ENCODE measurements around the gene OOEP. TPM values are rescaled to one million over a fixed set of nuclear protein-coding genes. Genes with fewer than 3 reads are reported as not detected.

OOEP gene
- total RNA-seq, 2 experiments from 2014 or later, result 0.52 to 0.87 TPM

DNA sequence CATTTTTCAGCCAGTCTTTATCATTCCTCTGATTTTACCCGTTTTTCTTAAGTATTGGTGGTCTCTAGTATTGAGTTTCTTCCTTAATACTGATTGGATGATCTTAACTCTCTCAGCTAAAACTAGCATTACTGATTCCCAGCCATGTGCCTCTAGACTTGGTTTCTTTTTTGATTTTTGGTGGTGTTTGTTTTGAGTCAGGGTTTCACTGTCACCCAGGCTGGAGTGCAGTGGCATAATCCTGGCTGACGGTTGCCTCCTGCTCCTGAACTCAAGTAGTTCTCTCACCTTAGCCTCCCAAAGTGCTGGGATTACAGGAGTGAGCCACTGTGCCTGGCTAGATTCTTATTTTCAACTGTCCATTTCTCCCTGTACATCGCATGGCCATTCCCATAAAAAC lies 40.5 kb downstream of the OOEP start:
- Mint-ChIP-seq H3K27me3 (ENCODE audit: low read depth) (peaks cover 19% of the 10 kb centered on the region), H3K36me3 (ENCODE audit: low read depth) (no peaks in the 10 kb centered on the region), H3K4me1 (ENCODE audit: low read depth) (no peaks in the 10 kb centered on the region), H3K9me3 (ENCODE audit: insufficient read depth) (no peaks in the 10 kb centered on the region), H3K4me3 (no peak overlapping the region), H3K27ac (no peak overlapping the region)
- ChIA-PET POLR2A (no interaction called here), CTCF (interaction anchor here (0.7 to 4.0 kb wide), 5 partner anchors 43 to 917 kb away, joined by 3 to 51 read pairs (median 6); no protein-coding TSS in a partner anchor)
- ATAC-seq (no peak), DNase-seq (no peak)

- no peak for ATAC-seq
- Mint-ChIP-seq H3K4me1 (ENCODE audit: low read depth) (no peaks in the 10 kb centered on the region), H3K36me3 (ENCODE audit: low read depth) (no peaks in the 10 kb centered on the region), H3K27me3 (ENCODE audit: low read depth) (peaks cover 19% of the 10 kb centered on the region), H3K4me3 (no peak overlapping the region), H3K9me3 (ENCODE audit: insufficient read depth) (no peaks in the 10 kb centered on the region), H3K27ac (no peak overlapping the region)
- DNase-seq, result no peak
- POLR2A ChIA-PET, result no interaction called here
- CTCF ChIA-PET, result interaction anchor here (1.2 to 4.0 kb wide), 4 partner anchors 42 to 917 kb away, joined by 4 to 51 read pairs (median 12); no protein-coding TSS in a partner anchor
Observed at GRCh38 chr6:73328790-73329189, 40.9 kb downstream of the OOEP start.

DNA sequence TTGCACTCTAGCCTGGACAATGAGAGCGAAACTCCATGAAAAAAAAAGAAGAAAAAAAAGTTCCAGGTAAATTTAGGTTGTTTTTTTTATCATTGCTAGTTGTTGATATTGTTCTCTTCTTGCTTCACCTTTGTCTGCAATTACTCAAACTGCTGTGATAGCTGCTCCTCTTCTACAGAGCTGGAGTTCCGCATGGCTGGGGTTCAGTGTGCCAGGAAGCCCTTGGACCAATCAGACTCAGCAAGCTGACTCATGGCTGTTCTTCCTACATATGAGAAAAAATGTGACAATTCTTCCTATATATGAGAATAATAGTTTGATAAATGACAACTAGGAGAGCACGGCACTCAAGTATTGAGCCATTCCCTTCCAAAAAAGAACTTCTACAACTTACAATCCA lies 44.0 kb downstream of the OOEP start:
- ATAC-seq, result no peak
- POLR2A ChIA-PET, result interaction anchor here (1.3 kb wide), 1 partner anchor 10 kb away, joined by 3 read pairs; no protein-coding TSS in a partner anchor

DNA sequence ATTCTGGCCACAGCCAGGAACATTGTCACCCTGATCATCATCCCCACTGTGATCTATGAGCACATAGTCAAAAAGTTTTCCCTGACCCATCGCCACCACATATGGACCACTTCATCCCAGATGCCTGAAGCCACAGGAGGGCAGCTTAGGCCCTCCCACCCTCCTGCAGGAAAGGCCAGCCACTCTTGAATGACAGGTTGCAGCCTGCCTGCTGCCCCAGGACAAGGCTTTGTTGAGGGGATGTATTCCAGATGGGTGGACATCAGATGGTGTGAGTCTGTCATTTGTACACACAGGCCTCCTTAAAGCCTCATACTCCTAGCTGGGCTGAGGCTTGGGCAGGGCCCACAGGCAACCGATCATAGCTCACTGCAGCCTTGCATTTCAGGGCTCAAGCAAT lies 46.4 kb downstream of the OOEP start:
- H3K4me1 Mint-ChIP-seq (ENCODE audit: low read depth), result no peaks in the 10 kb centered on the region
- POLR2A ChIA-PET, result interaction anchor here (0.5 kb wide), 1 partner anchor 60 kb away, joined by 3 read pairs; the partner anchor contains the start of gene KHDC1

More for the DNA sequence above, 44.0 kb downstream of the OOEP start:
- no peaks in the 10 kb centered on the region for H3K9me3 Mint-ChIP-seq (ENCODE audit: insufficient read depth)
- no peak overlapping the region for H3K27ac Mint-ChIP-seq
- H3K27me3 Mint-ChIP-seq (ENCODE audit: low read depth), result peaks cover 8% of the 10 kb centered on the region
- no peaks in the 10 kb centered on the region for H3K36me3 Mint-ChIP-seq (ENCODE audit: low read depth)
- CTCF ChIA-PET, result interaction anchor here (0.7 to 1.6 kb wide), 4 partner anchors 35 to 173 kb away, joined by 3 to 6 read pairs (median 4); no protein-coding TSS in a partner anchor
- no peak overlapping the region for H3K4me3 Mint-ChIP-seq
- DNase-seq, result no peak
- H3K4me1 Mint-ChIP-seq (ENCODE audit: low read depth), result no peaks in the 10 kb centered on the region

More for the DNA sequence above, 46.4 kb downstream of the OOEP start:
- Mint-ChIP-seq H3K27me3 (ENCODE audit: low read depth) (peaks cover under 1% of the 10 kb centered on the region), H3K27ac (no peak overlapping the region), H3K36me3 (ENCODE audit: low read depth) (no peaks in the 10 kb centered on the region), H3K4me3 (no peak overlapping the region), H3K9me3 (ENCODE audit: insufficient read depth) (no peaks in the 10 kb centered on the region)
- CTCF ChIA-PET, result interaction anchor here (1.2 kb wide), 1 partner anchor 707 kb away, joined by 3 read pairs; no protein-coding TSS in a partner anchor
- ATAC-seq, result no peak
- DNase-seq, result no peak

Other genes starting within 250 kb of the OOEP start
- gene KHDC1L, start 144.4 kb downstream of the OOEP start, total RNA-seq, result not detected
- 1 to 10 TPM; 6.8 to 7.4 TPM for gene KHDC1, start 106.7 kb downstream of the OOEP start, total RNA-seq
- not detected for gene DPPA5, start 15.6 kb downstream of the OOEP start, total RNA-seq
- gene KHDC3L, start 7.2 kb downstream of the OOEP start, total RNA-seq, result not detected
- 1 to 10 TPM in 1 of 2 experiments, under 1 TPM in 1; 0.66 to 1.2 TPM for gene DDX43, start 24.9 kb upstream of the OOEP start, total RNA-seq
- 10 to 100 TPM; 32.4 to 33.1 TPM for gene CGAS, start 82.4 kb upstream of the OOEP start, total RNA-seq
- 10 to 100 TPM; 51.7 to 54.3 TPM for gene MTO1, start 91.8 kb upstream of the OOEP start, total RNA-seq
- 1,000 to 10,000 TPM; 7,075 to 7,486 TPM for gene EEF1A1, start 151.1 kb upstream of the OOEP start, total RNA-seq